Loucy (cell line): Measurements from ENCODE around the gene PKDCC.
"Not testable (repeated sequence)": the region's sequence is repeated elsewhere in the genome, so short reads cannot be mapped to it uniquely, and the experiment has no call there.

Experiments used
- H2AFZ ChIP-seq: fragments of 200-600 bp; sonication (generic); 2 replicates; pipeline ENCODE4 v1.6.0; 2016; ENCODE audit warnings: antibody characterized with exemption, mild to moderate bottlenecking, low read length, moderate library complexity
- H3F3A ChIP-seq: fragments of 200-600 bp; 2 replicates; pipeline ENCODE4 v1.6.0; 2016; ENCODE audit warnings: antibody characterized with exemption, low read depth, mild to moderate bottlenecking
- H3K27me3 ChIP-seq: fragments of 200-600 bp; sonication (generic); 2 replicates; pipeline ENCODE4 v1.6.1; 2014; ENCODE audit warnings: low read length, mild to moderate bottlenecking; ENCODE audit not compliant: insufficient read depth, poor library complexity, severe bottlenecking
- H3K36me3 ChIP-seq: fragments of 200-600 bp; sonication (generic); 2 replicates; pipeline ENCODE4 v1.6.1; 2016; ENCODE audit warnings: low read length; ENCODE audit not compliant: insufficient read depth
- H3K4me1 ChIP-seq: fragments of 200-600 bp; sonication (generic); 2 replicates; pipeline ENCODE4 v1.5.1; 2014; ENCODE audit warnings: low read length, mild to moderate bottlenecking; ENCODE audit not compliant: insufficient read depth, poor library complexity, severe bottlenecking
- H3K4me2 ChIP-seq: fragments of 200-600 bp; sonication (generic); 2 replicates; pipeline ENCODE4 v1.6.0; 2014; ENCODE audit warnings: antibody characterized with exemption, low read length, low read depth, mild to moderate bottlenecking; ENCODE audit not compliant: poor library complexity, severe bottlenecking
- H3K4me3 ChIP-seq: fragments of 200-600 bp; sonication (generic); 2 replicates; pipeline ENCODE4 v1.5.1; 2014; ENCODE audit warnings: low read length, mild to moderate bottlenecking, mixed read lengths; ENCODE audit not compliant: poor library complexity, severe bottlenecking
- H3K79me2 ChIP-seq: fragments of 200-600 bp; sonication (generic); 2 replicates; pipeline ENCODE4 v1.6.1; 2014; ENCODE audit warnings: low read length; ENCODE audit not compliant: insufficient read depth
- H3K9ac ChIP-seq: fragments of 200-600 bp; sonication (generic); 2 replicates; pipeline ENCODE4 v1.6.0; 2014; ENCODE audit warnings: mild to moderate bottlenecking, low read depth, low read length, moderate library complexity; ENCODE audit not compliant: poor library complexity, severe bottlenecking
- H3K9me2 ChIP-seq: fragments of 200-600 bp; sonication (generic); replicated peaks from 2 replicates; pipeline ENCODE4 v1.6.1; 2016; ENCODE audit warnings: low read depth, low read length, mixed read lengths
- H3K9me3 ChIP-seq: fragments of 200-600 bp; sonication (generic); 2 replicates; pipeline ENCODE4 v1.6.1; 2014; ENCODE audit warnings: mild to moderate bottlenecking, antibody characterized with exemption, low read length, low read depth; ENCODE audit not compliant: insufficient read depth
- H4K20me1 ChIP-seq: fragments of 200-600 bp; sonication (generic); 2 replicates; pipeline ENCODE4 v1.6.0; 2014; ENCODE audit warnings: antibody characterized with exemption, low read length, mild to moderate bottlenecking; ENCODE audit not compliant: insufficient read depth, poor library complexity, severe bottlenecking
- EZH2phosphoT487 ChIP-seq: fragments of 200-600 bp; IDR thresholded peaks from 2 replicates; pipeline ENCODE4 v1.6.1; 2018; ENCODE audit warnings: antibody characterized with exemption, mild to moderate bottlenecking, moderate library complexity, borderline replicate concordance
- TF ChIP-seq, protein P1 (sequence below): fragments of 200-600 bp; sonication (generic); conservative IDR thresholded peaks from 2 replicates; pipeline ENCODE4 v1.5.1; 2014; ENCODE audit warnings: mild to moderate bottlenecking, antibody characterized with exemption, low read length

PKDCC gene

DNA sequence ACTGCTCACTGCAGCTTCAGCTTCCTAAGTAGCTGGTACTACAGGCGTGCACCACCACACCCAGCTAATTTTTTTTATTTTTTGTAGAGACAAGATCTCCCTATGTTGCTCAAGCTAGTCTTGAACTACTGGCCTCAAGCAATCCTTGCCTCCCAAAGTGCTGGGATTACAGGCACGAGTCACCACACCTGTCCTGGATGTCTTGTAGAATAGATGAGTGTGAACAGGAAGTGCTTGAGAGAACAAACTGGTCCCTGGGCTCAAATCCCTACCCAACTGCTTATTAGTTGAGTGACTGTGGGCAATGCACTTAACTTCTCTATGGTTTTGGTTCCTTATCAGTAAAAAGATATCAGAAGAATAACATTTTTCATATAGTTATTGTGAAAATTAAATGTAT, 34.2 kb downstream of the PKDCC start:
- H3K4me1 ChIP-seq, result no peaks in the 10 kb centered on the region
- no peaks in the 10 kb centered on the region for H3K9me3 ChIP-seq
- no peak for TF ChIP-seq EZH2phosphoT487
- TF ChIP-seq, protein P1, sequence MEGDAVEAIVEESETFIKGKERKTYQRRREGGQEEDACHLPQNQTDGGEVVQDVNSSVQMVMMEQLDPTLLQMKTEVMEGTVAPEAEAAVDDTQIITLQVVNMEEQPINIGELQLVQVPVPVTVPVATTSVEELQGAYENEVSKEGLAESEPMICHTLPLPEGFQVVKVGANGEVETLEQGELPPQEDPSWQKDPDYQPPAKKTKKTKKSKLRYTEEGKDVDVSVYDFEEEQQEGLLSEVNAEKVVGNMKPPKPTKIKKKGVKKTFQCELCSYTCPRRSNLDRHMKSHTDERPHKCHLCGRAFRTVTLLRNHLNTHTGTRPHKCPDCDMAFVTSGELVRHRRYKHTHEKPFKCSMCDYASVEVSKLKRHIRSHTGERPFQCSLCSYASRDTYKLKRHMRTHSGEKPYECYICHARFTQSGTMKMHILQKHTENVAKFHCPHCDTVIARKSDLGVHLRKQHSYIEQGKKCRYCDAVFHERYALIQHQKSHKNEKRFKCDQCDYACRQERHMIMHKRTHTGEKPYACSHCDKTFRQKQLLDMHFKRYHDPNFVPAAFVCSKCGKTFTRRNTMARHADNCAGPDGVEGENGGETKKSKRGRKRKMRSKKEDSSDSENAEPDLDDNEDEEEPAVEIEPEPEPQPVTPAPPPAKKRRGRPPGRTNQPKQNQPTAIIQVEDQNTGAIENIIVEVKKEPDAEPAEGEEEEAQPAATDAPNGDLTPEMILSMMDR, result no peak

DNA sequence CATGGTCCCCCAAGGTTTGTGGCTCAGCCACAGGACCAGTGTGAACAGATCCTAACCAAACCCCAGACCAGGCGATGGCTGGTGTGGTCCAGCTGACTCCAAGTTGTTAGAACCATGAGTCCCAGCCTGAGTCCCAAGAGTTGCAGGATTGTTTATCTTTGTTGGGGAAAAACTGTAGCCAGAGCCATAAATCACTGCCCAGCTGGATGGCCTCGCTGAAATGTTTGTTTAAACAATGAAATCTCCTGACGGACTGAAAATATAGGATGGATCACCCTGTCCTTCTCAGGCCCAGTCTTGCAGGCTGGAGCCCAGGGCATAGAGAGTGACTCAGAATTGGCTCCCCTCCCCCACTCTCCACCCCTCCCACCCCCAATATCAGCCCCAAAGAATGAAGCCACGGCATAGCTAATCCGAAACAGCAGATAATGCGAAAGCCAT, 36.4 kb downstream of the PKDCC start:
- H3K79me2 ChIP-seq, result no peaks in the 10 kb centered on the region
- H3F3A ChIP-seq, result no peaks in the 10 kb centered on the region
- TF ChIP-seq EZH2phosphoT487, result no peak
- TF ChIP-seq, protein P1, result no peak
- no peak overlapping the region for H3K4me2 ChIP-seq
- no peak overlapping the region for H2AFZ ChIP-seq
- no peaks in the 10 kb centered on the region for H4K20me1 ChIP-seq
- H3K9me2 ChIP-seq, result no peaks in the 10 kb centered on the region
- H3K9ac ChIP-seq, result no peak overlapping the region
- H3K4me3 ChIP-seq, result no peak overlapping the region
- no peaks in the 10 kb centered on the region for H3K27me3 ChIP-seq
- H3K4me1 ChIP-seq, result no peaks in the 10 kb centered on the region
- no peaks in the 10 kb centered on the region for H3K36me3 ChIP-seq
- H3K9me3 ChIP-seq, result no peaks in the 10 kb centered on the region

More for the DNA sequence above, 34.2 kb downstream of the PKDCC start:
- Histone ChIP-seq H3K36me3 (no peaks in the 10 kb centered on the region), H3K4me3 (no peak overlapping the region), H4K20me1 (no peaks in the 10 kb centered on the region), H3K4me2 (no peak overlapping the region), H3K9me2 (no peaks in the 10 kb centered on the region), H3K27me3 (no peaks in the 10 kb centered on the region), H3K9ac (no peak overlapping the region), H3F3A (no peaks in the 10 kb centered on the region), H3K79me2 (no peaks in the 10 kb centered on the region), H2AFZ (no peak overlapping the region)

DNA sequence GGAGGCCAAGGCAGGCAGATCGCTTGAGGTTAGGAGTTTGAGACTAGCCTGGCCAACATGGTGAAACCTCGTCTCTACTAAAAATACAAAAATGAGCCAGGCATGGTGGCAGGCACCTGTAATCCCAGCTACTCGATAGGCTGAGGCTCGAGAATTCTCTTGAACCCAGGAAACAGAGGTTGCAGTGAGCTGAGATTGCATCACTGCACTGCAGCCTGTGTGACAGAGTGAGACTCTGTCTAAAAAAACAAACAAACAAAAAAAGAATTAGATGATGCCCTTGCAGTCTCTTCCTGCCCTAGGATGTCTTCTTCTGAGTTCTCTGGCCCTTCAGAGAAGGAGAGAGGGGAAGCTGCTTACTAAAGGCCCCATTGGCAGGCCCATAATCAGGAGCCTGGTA, 37.2 kb downstream of the PKDCC start:
- not testable (repeated sequence) for H3K36me3 ChIP-seq, H3K79me2 ChIP-seq, H3F3A ChIP-seq, H3K9ac ChIP-seq, H3K4me2 ChIP-seq, H4K20me1 ChIP-seq, H3K27me3 ChIP-seq, H2AFZ ChIP-seq, H3K4me1 ChIP-seq, H3K4me3 ChIP-seq, H3K9me3 ChIP-seq, H3K9me2 ChIP-seq

- no peak overlapping the region for H3K4me3 ChIP-seq
- H3K9me3 ChIP-seq, result no peaks in the 10 kb centered on the region
- H3K4me1 ChIP-seq, result no peaks in the 10 kb centered on the region
- H3K9me2 ChIP-seq, result no peaks in the 10 kb centered on the region
- no peak for TF ChIP-seq EZH2phosphoT487
- TF ChIP-seq, protein P1, result no peak
- no peaks in the 10 kb centered on the region for H3F3A ChIP-seq
- no peak overlapping the region for H3K9ac ChIP-seq
- no peaks in the 10 kb centered on the region for H3K36me3 ChIP-seq
- H3K4me2 ChIP-seq, result no peak overlapping the region
- H2AFZ ChIP-seq, result no peak overlapping the region
- no peaks in the 10 kb centered on the region for H4K20me1 ChIP-seq
- H3K79me2 ChIP-seq, result no peaks in the 10 kb centered on the region
- H3K27me3 ChIP-seq, result no peaks in the 10 kb centered on the region
Measured at GRCh38 chr2:42085706-42086487, 38.1 kb downstream of the PKDCC start.
